ENCODE data around the gene MORN1. TPM values are rescaled to one million over a fixed set of nuclear protein-coding genes. Genes with fewer than 3 reads are reported as not detected.

Gene MORN1
- total RNA-seq, 1 experiment from 2014 or later = 23.2 TPM

DNA sequence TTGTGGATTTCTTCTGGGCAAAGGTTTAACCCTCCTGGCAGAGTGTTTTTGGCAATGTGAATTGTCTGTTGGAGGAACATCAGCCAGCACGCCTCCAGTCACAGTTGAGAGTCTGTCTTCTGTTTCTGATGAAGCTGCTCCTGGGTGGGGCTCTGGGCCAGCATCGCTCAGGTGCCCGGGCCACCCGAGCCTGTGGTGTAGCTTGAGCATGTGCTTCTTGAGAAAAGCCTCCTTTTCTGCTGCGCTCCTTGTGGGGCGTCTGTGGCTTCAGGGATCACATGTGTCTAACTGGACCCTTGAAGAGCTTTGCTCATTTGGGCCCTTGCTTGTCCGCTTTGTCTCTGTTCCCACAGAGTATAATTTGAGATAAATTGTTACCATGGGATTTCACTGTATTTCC, 7.5 kb upstream of the MORN1 start:
- TF ChIP-seq, protein P1, sequence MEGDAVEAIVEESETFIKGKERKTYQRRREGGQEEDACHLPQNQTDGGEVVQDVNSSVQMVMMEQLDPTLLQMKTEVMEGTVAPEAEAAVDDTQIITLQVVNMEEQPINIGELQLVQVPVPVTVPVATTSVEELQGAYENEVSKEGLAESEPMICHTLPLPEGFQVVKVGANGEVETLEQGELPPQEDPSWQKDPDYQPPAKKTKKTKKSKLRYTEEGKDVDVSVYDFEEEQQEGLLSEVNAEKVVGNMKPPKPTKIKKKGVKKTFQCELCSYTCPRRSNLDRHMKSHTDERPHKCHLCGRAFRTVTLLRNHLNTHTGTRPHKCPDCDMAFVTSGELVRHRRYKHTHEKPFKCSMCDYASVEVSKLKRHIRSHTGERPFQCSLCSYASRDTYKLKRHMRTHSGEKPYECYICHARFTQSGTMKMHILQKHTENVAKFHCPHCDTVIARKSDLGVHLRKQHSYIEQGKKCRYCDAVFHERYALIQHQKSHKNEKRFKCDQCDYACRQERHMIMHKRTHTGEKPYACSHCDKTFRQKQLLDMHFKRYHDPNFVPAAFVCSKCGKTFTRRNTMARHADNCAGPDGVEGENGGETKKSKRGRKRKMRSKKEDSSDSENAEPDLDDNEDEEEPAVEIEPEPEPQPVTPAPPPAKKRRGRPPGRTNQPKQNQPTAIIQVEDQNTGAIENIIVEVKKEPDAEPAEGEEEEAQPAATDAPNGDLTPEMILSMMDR (IDR thresholded peaks at IDR 0.05; ENCODE audit: unreplicated experiment) = no peak
- H3K27ac Mint-ChIP-seq (ENCODE audit: unreplicated experiment) = no peak overlapping the region
- intact Hi-C loops (cut with micrococcal nuclease; ENCODE audit: unreplicated experiment) = no loop called here
- H3K9me3 Mint-ChIP-seq (ENCODE audit: low read depth, unreplicated experiment) = no peaks in the 10 kb centered on the region
- no peak overlapping the region for H3K4me3 Mint-ChIP-seq (ENCODE audit: low read depth, unreplicated experiment)
- H3K4me1 Mint-ChIP-seq (ENCODE audit: low read depth, unreplicated experiment) = peaks cover 4% of the 10 kb centered on the region
- no peak for DNase-seq
- no TSS peak for BruUV-seq (replicated peaks)
- H3K36me3 Mint-ChIP-seq (ENCODE audit: insufficient read depth, unreplicated experiment) = peaks cover 49% of the 10 kb centered on the region
- H3K27me3 Mint-ChIP-seq (ENCODE audit: unreplicated experiment) = no peaks in the 10 kb centered on the region
- CTCF ChIA-PET = no interaction called here

DNA sequence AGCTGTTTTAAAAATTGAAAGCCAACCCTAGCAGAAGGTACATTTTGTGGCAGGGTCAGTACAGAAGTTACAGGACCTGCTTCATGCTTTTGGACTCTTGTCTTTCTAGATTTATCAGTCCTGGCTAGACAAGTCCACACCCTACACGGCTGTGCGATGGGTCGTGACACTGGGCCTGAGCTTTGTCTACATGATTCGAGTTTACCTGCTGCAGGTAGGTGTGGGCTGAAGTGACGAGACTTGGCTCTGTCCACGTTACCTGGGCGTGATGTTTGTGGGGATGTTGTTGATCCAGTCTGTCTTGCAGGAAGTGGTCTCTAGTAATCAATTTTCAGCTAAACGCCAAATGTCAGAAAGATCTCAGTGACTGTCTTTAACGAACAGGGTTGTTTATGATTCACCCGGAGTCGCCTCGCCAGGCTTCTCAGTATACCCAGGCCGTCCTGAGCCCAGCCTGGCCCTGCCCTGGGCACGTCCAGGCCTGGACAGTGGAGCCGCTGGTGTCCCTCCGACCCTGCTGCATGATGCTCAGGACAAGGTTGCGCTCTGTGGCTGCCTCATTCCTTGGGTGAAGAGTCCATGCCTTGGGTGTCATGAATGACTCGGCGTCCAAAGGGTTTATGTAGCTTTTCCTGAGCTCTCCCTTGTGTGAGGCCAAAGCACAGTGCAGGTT, 5.8 kb upstream of the MORN1 start:
- no TSS peak for BruUV-seq (replicated peaks)

DNA sequence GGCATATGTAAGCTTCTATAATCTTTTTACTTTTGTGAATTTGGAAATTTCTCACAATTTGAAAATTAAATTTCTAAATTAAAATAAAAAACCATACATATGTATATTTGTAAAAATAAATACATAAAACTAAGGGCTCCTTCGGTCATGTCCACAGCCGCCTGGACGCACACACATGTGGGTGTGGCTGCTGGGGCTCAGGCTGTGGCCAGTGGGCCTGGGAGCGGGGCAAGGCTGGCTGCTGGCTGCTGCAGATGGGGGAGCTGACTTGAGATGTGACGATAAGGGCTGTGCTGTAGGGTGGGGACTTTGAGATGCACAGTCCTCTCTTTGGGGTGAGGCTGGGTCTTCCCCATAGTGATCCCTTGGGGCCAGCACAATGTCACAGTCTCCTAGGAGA, 5.1 kb upstream of the MORN1 start:
- no peak overlapping the region for H3K4me3 Mint-ChIP-seq (ENCODE audit: low read depth, unreplicated experiment)

More for the DNA sequence above, 5.8 kb upstream of the MORN1 start:
- Mint-ChIP-seq H3K4me3 (ENCODE audit: low read depth, unreplicated experiment) (no peak overlapping the region), H3K27ac (ENCODE audit: unreplicated experiment) (no peak overlapping the region), H3K9me3 (ENCODE audit: low read depth, unreplicated experiment) (no peaks in the 10 kb centered on the region), H3K4me1 (ENCODE audit: low read depth, unreplicated experiment) (peaks cover 21% of the 10 kb centered on the region), H3K36me3 (ENCODE audit: insufficient read depth, unreplicated experiment) (peaks cover 49% of the 10 kb centered on the region), H3K27me3 (ENCODE audit: unreplicated experiment) (no peaks in the 10 kb centered on the region)
- intact Hi-C loops (cut with micrococcal nuclease; ENCODE audit: unreplicated experiment) = no loop called here
- DNase-seq = no peak
- TF ChIP-seq, protein P1 (IDR thresholded peaks at IDR 0.05; ENCODE audit: unreplicated experiment) = no peak
- CTCF ChIA-PET = no interaction called here

DNA sequence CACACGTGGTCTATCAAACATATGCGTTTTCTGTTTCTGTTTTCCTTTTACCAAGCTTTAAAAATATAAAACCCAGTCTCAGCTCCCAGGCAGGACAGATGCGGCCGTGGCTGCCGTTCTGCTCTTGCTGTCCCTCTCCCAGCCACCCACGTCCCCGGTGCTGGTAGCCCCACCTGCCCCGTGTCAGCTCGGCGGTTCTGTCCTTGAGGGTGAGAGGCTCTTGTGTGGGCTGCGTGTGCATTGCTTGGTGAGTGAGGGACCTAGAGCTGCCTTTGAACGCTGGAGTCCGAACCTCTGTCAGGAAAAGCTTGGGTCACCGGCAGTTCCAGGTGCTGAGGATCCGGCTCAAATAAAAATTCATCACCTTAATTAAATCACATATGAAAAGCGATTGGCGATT, 4.7 kb upstream of the MORN1 start:
- intact Hi-C loops (cut with micrococcal nuclease; ENCODE audit: unreplicated experiment) = no loop called here
- no peaks in the 10 kb centered on the region for H3K27me3 Mint-ChIP-seq (ENCODE audit: unreplicated experiment)
- DNase-seq = no peak
- H3K4me3 Mint-ChIP-seq (ENCODE audit: low read depth, unreplicated experiment) = no peak overlapping the region
- no peaks in the 10 kb centered on the region for H3K9me3 Mint-ChIP-seq (ENCODE audit: low read depth, unreplicated experiment)
- H3K27ac Mint-ChIP-seq (ENCODE audit: unreplicated experiment) = no peak overlapping the region
- TF ChIP-seq, protein P1 (IDR thresholded peaks at IDR 0.05; ENCODE audit: unreplicated experiment) = no peak
- CTCF ChIA-PET = no interaction called here
- H3K36me3 Mint-ChIP-seq (ENCODE audit: insufficient read depth, unreplicated experiment) = peaks cover 49% of the 10 kb centered on the region
- peaks cover 21% of the 10 kb centered on the region for H3K4me1 Mint-ChIP-seq (ENCODE audit: low read depth, unreplicated experiment)
- no TSS peak for BruUV-seq (replicated peaks)

More for the DNA sequence above, 5.1 kb upstream of the MORN1 start:
- intact Hi-C loops (cut with micrococcal nuclease; ENCODE audit: unreplicated experiment) = no loop called here
- H3K9me3 Mint-ChIP-seq (ENCODE audit: low read depth, unreplicated experiment) = no peaks in the 10 kb centered on the region
- no peak overlapping the region for H3K27ac Mint-ChIP-seq (ENCODE audit: unreplicated experiment)
- no TSS peak for BruUV-seq (replicated peaks)
- CTCF ChIA-PET = no interaction called here
- DNase-seq = no peak
- TF ChIP-seq, protein P1 (IDR thresholded peaks at IDR 0.05; ENCODE audit: unreplicated experiment) = no peak
- H3K4me1 Mint-ChIP-seq (ENCODE audit: low read depth, unreplicated experiment) = peaks cover 21% of the 10 kb centered on the region
- no peaks in the 10 kb centered on the region for H3K27me3 Mint-ChIP-seq (ENCODE audit: unreplicated experiment)
- H3K36me3 Mint-ChIP-seq (ENCODE audit: insufficient read depth, unreplicated experiment) = peaks cover 46% of the 10 kb centered on the region

Data from Calu3 (cell line).